ENCODE measurements around the gene C6orf47. TPM values are rescaled to one million over a fixed set of nuclear protein-coding genes. Genes with fewer than 3 reads are reported as not detected.

The C6orf47 gene
- total and polyA plus RNA-seq, 2 donors (not counting 3 experiments of a cell fraction or from before 2014, with no cell fraction given) = 5.8 to 12.8 TPM

- Histone ChIP-seq H3K36me3 (ENCODE audit: control insufficient read depth in 2 of 2, extremely low read depth in 1 of 2, insufficient read depth in 2 of 2, low read length in 2 of 2) (peaks cover 30 to 64% of the 10 kb centered on the region in 2 experiments), H3K27me3 (ENCODE audit: control insufficient read depth in 2 of 2, insufficient read depth in 2 of 2, low read length in 2 of 2) (no peaks in the 10 kb centered on the region), H2AFZ (ENCODE audit: low read depth, low read length) (no peak overlapping the region), H3K4me3 (replicated peaks in 1 of 3; ENCODE audit: insufficient read depth in 1 of 3, low read depth in 1 of 3, low read length in 3 of 3) (no peak overlapping the region), H3K9me1 (replicated peaks; ENCODE audit: control insufficient read depth, extremely low read depth, insufficient read depth, low read length) (no peaks in the 10 kb centered on the region), H3K9me3 (replicated peaks; ENCODE audit: control insufficient read depth, insufficient read depth, low read length) (no peaks in the 10 kb centered on the region), H3K4me1 (ENCODE audit: control insufficient read depth, extremely low read depth, insufficient read depth, low read length) (no peaks in the 10 kb centered on the region), H3K4me2 (ENCODE audit: insufficient read depth, low read length) (no peak overlapping the region), H3K79me2 (ENCODE audit: control insufficient read depth, insufficient read depth, low read length) (no peaks in the 10 kb centered on the region), H4K20me1 (replicated peaks; ENCODE audit: control insufficient read depth, extremely low read depth, insufficient read depth, low read length) (no peaks in the 10 kb centered on the region), H3K27ac (ENCODE audit: insufficient read depth, low read depth, low read length) (no peak overlapping the region), H3K9ac (replicated peaks; ENCODE audit: extremely low read depth, insufficient read depth, low read length) (no peak overlapping the region)
- POLR2A ChIA-PET = no interaction called here
- DNase-seq (ENCODE audit: low read depth, low spot score) = no peak
- CTCF ChIA-PET = interaction anchor here (0.7 to 1.1 kb wide), 3 partner anchors 9 to 187 kb away, joined by 3 to 4 read pairs (median 3); no protein-coding TSS in a partner anchor
- no peak for FAIRE-seq
- dilution Hi-C loops (cut with MboI; ENCODE audit: extremely low pct_ligation_motif_present, low sequenced_read_pairs) (no loop called here), intact Hi-C loops (cut with micrococcal nuclease) (no loop called here)
- BruUV-seq (replicated peaks) = no TSS peak
- TF ChIP-seq MYC (IDR thresholded peaks at IDR 0.05; ENCODE audit: low read depth, low read length) = no peak
- TF ChIP-seq POLR2A (IDR thresholded peaks at IDR 0.05; ENCODE audit: low read depth, low read length) = no peak
- no peak for TF ChIP-seq JUN (IDR thresholded peaks at IDR 0.05; ENCODE audit: borderline replicate concordance, insufficient read depth, insufficient read length, low read depth)
- TF ChIP-seq MAX (IDR thresholded peaks at IDR 0.05; ENCODE audit: insufficient read depth, insufficient read length) = no peak
- no peak for TF ChIP-seq CTCF (IDR thresholded peaks at IDR 0.05; ENCODE audit: extremely low read depth in 1 of 2, insufficient read depth in 1 of 2, low read depth in 1 of 2, low read length in 2 of 2)
- no peak for TF ChIP-seq POLR2AphosphoS5 (IDR thresholded peaks at IDR 0.05; ENCODE audit: insufficient read depth, low read depth, low read length)
- no peak for TF ChIP-seq FOS (IDR thresholded peaks at IDR 0.05; ENCODE audit: borderline replicate concordance, insufficient read depth, low read length)
- TF ChIP-seq GATA2 (IDR thresholded peaks at IDR 0.05; ENCODE audit: insufficient read depth, insufficient read length, low read depth, low read length) = no peak
- TF ChIP-seq EZH2 (IDR thresholded peaks at IDR 0.05; ENCODE audit: borderline replicate concordance, low read depth, low read length, severe bottlenecking) = no peak
Measured at GRCh38 chr6:31642798-31643570, 17.6 kb downstream of the C6orf47 start.

Data from endothelial cell of umbilical vein (primary cell).